Neural progenitor cell (in vitro differentiated cells): Measurements from ENCODE around the gene MGMT. TPM values are rescaled to one million over a fixed set of nuclear protein-coding genes. Genes with fewer than 3 reads are reported as not detected.

Experiments
- DNase-seq: peaks from one replicate; pipeline ENCODE4 v3.0.0-alpha.2; 2016; ENCODE audit warnings: low spot score
- H2AFZ ChIP-seq: fragments of 200-600 bp; sonication (generic); replicated peaks from 2 replicates; pipeline ENCODE4 v1.6.1; 2016; ENCODE audit warnings: antibody characterized with exemption
- H3F3A ChIP-seq: fragments of 200-600 bp; sonication (generic); 2 replicates; pipeline ENCODE4 v1.6.1; 2016; ENCODE audit warnings: antibody characterized with exemption, low read depth
- H3K27ac ChIP-seq: fragments of 200-600 bp; sonication (generic); 2 replicates; pipeline ENCODE4 v1.5.1; 2016; ENCODE audit warnings: mild to moderate bottlenecking
- H3K27me3 ChIP-seq: fragments of 200-600 bp; sonication (generic); 2 replicates; pipeline ENCODE4 v1.6.1; 2016; ENCODE audit warnings: mild to moderate bottlenecking, moderate library complexity
- H3K36me3 ChIP-seq: fragments of 200-600 bp; sonication (generic); 2 replicates; pipeline ENCODE4 v1.5.1; 2016
- H3K4me1 ChIP-seq: fragments of 200-600 bp; sonication (generic); 2 replicates; pipeline ENCODE4 v1.6.1; 2016; ENCODE audit warnings: mixed run types
- H3K4me2 ChIP-seq: fragments of 200-600 bp; sonication (generic); 2 replicates; pipeline ENCODE4 v1.6.1; 2016
- H3K4me3 ChIP-seq: fragments of 200-600 bp; sonication (generic); 2 replicates; pipeline ENCODE4 v1.5.1; 2016
- H3K79me2 ChIP-seq: fragments of 200-600 bp; sonication (generic); 2 replicates; pipeline ENCODE4 v1.6.1; 2016; ENCODE audit warnings: low read depth
- H3K9ac ChIP-seq: fragments of 200-600 bp; sonication (generic); 2 replicates; pipeline ENCODE4 v1.6.1; 2016
- H3K9me3 ChIP-seq: fragments of 200-600 bp; sonication (generic); 2 replicates; pipeline ENCODE4 v1.5.1; 2016; ENCODE audit warnings: low read depth
- H4K20me1 ChIP-seq: fragments of 200-600 bp; sonication (generic); 2 replicates; pipeline ENCODE4 v1.6.1; 2016; ENCODE audit warnings: low read depth
- H3K27ac Mint-ChIP-seq: 3 replicates; pipeline ENCODE4 v1.8.0; 2021; ENCODE audit warnings: mixed read lengths
- H3K27me3 Mint-ChIP-seq: 2 replicates; pipeline ENCODE4 v1.8.0; 2022; ENCODE audit warnings: low read depth, mild to moderate bottlenecking, inconsistent platforms, moderate library complexity, mixed read lengths; ENCODE audit not compliant: insufficient read depth
- H3K36me3 Mint-ChIP-seq: 3 replicates; pipeline ENCODE4 v1.8.0; 2021; ENCODE audit warnings: mixed read lengths
- H3K4me1 Mint-ChIP-seq: 3 replicates; pipeline ENCODE4 v1.8.0; 2021; ENCODE audit warnings: mixed read lengths
- H3K4me3 Mint-ChIP-seq: 3 replicates; pipeline ENCODE4 v1.8.0; 2021; ENCODE audit warnings: mild to moderate bottlenecking, moderate library complexity, mixed read lengths
- H3K9me3 Mint-ChIP-seq: 3 replicates; pipeline ENCODE4 v1.8.0; 2020; ENCODE audit warnings: mixed read lengths
- CTCF ChIP-seq: fragments of 200-600 bp; sonication (generic); IDR thresholded peaks from 2 replicates; pipeline ENCODE4 v1.5.1; 2017; ENCODE audit warnings: antibody characterized with exemption, mild to moderate bottlenecking
- EZH2 ChIP-seq: fragments of 200-600 bp; sonication (generic); IDR thresholded peaks from 2 replicates; pipeline ENCODE4 v1.6.1; 2017; ENCODE audit warnings: antibody characterized with exemption, mild to moderate bottlenecking, moderate library complexity
- EZH2phosphoT487 ChIP-seq: fragments of 200-600 bp; sonication (generic); IDR thresholded peaks from 2 replicates; pipeline ENCODE4 v1.6.1; 2017; ENCODE audit warnings: antibody characterized with exemption
- total RNA-seq: library from RNA; depleted of rRNA; stranded (reverse); fragments of >200 nt; gene quantifications from 2 replicates; pipeline ENCODE4 v1.2.3, GENCODE V29; 2015; ENCODE audit warnings: low replicate concordance

The MGMT gene
- total RNA-seq, 1 donor from 2014 or later: 17.5 TPM

DNA sequence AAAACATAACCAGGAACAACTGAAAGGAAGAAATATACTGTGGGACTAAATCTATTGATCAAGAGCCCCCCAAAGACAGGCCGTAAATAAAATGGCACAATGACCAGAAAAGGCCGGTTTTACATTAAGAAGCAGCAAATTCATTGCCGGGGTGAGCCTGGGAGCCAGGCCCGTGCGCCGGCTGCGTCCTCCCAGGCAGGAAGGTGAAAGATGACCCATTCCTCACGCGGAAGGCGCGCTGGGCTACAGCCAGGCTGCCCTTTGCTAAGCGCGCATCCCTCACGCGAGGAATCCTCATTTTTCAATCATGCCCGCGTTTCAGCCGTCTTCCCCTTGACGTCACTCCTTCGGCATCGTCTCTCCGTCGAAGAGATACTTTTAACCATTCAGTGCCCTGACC, 47.6 kb upstream of the MGMT start:
- Histone ChIP-seq H3K36me3 (no peaks in the 10 kb centered on the region), H3K4me2 (no peak overlapping the region), H3K4me1 (no peaks in the 10 kb centered on the region), H3K27me3 (no peaks in the 10 kb centered on the region), H3K9ac (no peak overlapping the region), H2AFZ (no peak overlapping the region), H3K79me2 (no peaks in the 10 kb centered on the region), H4K20me1 (no peaks in the 10 kb centered on the region), H3K9me3 (no peaks in the 10 kb centered on the region), H3F3A (no peaks in the 10 kb centered on the region), H3K4me3 (no peak overlapping the region), H3K27ac (no peak overlapping the region)
- Mint-ChIP-seq H3K4me1 (peaks cover 3% of the 10 kb centered on the region), H3K4me3 (no peak overlapping the region), H3K27me3 (peaks cover 3% of the 10 kb centered on the region), H3K36me3 (no peaks in the 10 kb centered on the region), H3K27ac (no peak overlapping the region), H3K9me3 (no peaks in the 10 kb centered on the region)
- TF ChIP-seq CTCF (no peak), EZH2phosphoT487 (no peak), EZH2 (no peak)
- DNase-seq: no peak

DNA sequence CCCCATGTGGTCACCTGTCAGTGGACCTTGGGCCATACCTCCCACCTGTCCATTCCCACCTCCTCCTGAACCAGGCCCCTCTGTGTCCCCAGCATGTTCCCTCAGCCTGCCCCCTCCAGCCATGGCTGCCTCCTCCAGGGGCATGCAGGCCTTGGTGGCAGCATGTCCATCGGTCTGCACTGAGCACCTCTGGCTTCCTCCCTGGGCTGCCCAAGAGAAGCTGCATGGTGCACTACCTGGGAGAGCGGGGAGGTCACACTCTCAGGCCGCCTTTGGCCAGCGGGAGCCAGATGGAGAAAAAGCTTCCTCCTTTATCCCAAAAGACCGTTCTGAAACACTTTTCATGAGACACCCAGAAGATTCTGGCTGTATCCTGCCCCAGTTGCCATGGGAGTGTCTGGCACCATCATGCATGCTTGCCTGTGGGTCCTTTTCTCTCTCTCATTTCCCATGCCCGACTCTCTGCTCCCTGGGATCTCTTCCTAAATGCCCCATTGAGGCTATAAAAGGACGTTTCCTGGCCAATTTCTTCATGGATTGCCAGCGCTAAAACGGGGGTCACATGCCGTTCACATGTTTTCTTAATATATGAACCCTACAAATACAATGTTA, 45.5 kb upstream of the MGMT start:
- Histone ChIP-seq H3K4me3 (no peak overlapping the region), H3F3A (no peaks in the 10 kb centered on the region), H2AFZ (no peak overlapping the region), H3K9me3 (no peaks in the 10 kb centered on the region), H3K4me2 (no peak overlapping the region), H3K9ac (no peak overlapping the region), H4K20me1 (no peaks in the 10 kb centered on the region), H3K27ac (no peak overlapping the region), H3K27me3 (no peaks in the 10 kb centered on the region), H3K4me1 (peaks cover 4% of the 10 kb centered on the region), H3K36me3 (no peaks in the 10 kb centered on the region), H3K79me2 (no peaks in the 10 kb centered on the region)
- no peaks in the 10 kb centered on the region for H3K9me3 Mint-ChIP-seq
- H3K4me3 Mint-ChIP-seq: no peak overlapping the region
- H3K36me3 Mint-ChIP-seq: no peaks in the 10 kb centered on the region
- DNase-seq: no peak
- peaks cover 3% of the 10 kb centered on the region for H3K4me1 Mint-ChIP-seq
- peaks cover 3% of the 10 kb centered on the region for H3K27me3 Mint-ChIP-seq
- TF ChIP-seq EZH2phosphoT487 (no peak), EZH2 (no peak), CTCF (no peak)
- no peak overlapping the region for H3K27ac Mint-ChIP-seq

- no peaks in the 10 kb centered on the region for H3K36me3 ChIP-seq
- H3F3A ChIP-seq: no peaks in the 10 kb centered on the region
- H3K4me2 ChIP-seq: no peak overlapping the region
- no peaks in the 10 kb centered on the region for H3K27me3 ChIP-seq
- H3K27me3 Mint-ChIP-seq: no peaks in the 10 kb centered on the region
- no peak overlapping the region for H3K27ac ChIP-seq
- H3K36me3 Mint-ChIP-seq: no peaks in the 10 kb centered on the region
- H3K4me1 Mint-ChIP-seq: no peaks in the 10 kb centered on the region
- no peak for DNase-seq
- no peak overlapping the region for H3K27ac Mint-ChIP-seq
- no peak overlapping the region for H3K4me3 Mint-ChIP-seq
- H3K9ac ChIP-seq: no peak overlapping the region
- H3K4me1 ChIP-seq: peaks cover 4% of the 10 kb centered on the region
- no peaks in the 10 kb centered on the region for H3K9me3 Mint-ChIP-seq
- H4K20me1 ChIP-seq: no peaks in the 10 kb centered on the region
- H3K79me2 ChIP-seq: no peaks in the 10 kb centered on the region
- H2AFZ ChIP-seq: no peak overlapping the region
- TF ChIP-seq EZH2: no peak
- no peak overlapping the region for H3K4me3 ChIP-seq
- no peaks in the 10 kb centered on the region for H3K9me3 ChIP-seq
Measured at GRCh38 chr10:129424978-129425377, 42.1 kb upstream of the MGMT start.

GRCh38 chr10:129426606-129427005, 40.4 kb upstream of the MGMT start:
- Histone ChIP-seq H3K9ac (no peak overlapping the region), H3K79me2 (no peaks in the 10 kb centered on the region), H3K27me3 (no peaks in the 10 kb centered on the region), H3K36me3 (no peaks in the 10 kb centered on the region), H3K4me1 (peaks cover 4% of the 10 kb centered on the region), H4K20me1 (no peaks in the 10 kb centered on the region), H3K9me3 (no peaks in the 10 kb centered on the region), H3K4me3 (no peak overlapping the region), H3K4me2 (no peak overlapping the region), H3F3A (no peaks in the 10 kb centered on the region), H3K27ac (no peak overlapping the region), H2AFZ (no peak overlapping the region)
- H3K27ac Mint-ChIP-seq: no peak overlapping the region
- no peaks in the 10 kb centered on the region for H3K4me1 Mint-ChIP-seq
- TF ChIP-seq EZH2phosphoT487 (no peak), EZH2 (no peak), CTCF (no peak)
- no peaks in the 10 kb centered on the region for H3K9me3 Mint-ChIP-seq
- H3K4me3 Mint-ChIP-seq: no peak overlapping the region
- no peak for DNase-seq
- H3K36me3 Mint-ChIP-seq: no peaks in the 10 kb centered on the region
- H3K27me3 Mint-ChIP-seq: no peaks in the 10 kb centered on the region
